Activated naive CD4-positive, alpha-beta T cell treated with anti-CD3 and anti-CD28 coated beads, Interleukin-2, amount 10 ng/mL, durations not matched to agents 7 days and 5 days (primary cell): ENCODE results near the gene NFE2L2.
"Not testable (repeated sequence)": the region's sequence is repeated elsewhere in the genome, so short reads cannot be mapped to it uniquely, and the experiment has no call there.

Experiments used
- CTCF ChIA-PET: fragments of 350-600 bp; sonication (Branson Sonifier 250); formaldehyde crosslinking; loops from one replicate; lab custom pipeline; 2021; ENCODE audit warnings: antibody characterized with exemption; lab: Charles Lee
- DNase-seq: peaks from one replicate; pipeline ENCODE4 v3.0.0-alpha.2; 2020
- H3K27ac Mint-ChIP-seq: one replicate; pipeline ENCODE4 v1.8.0; 2021; ENCODE audit warnings: mild to moderate bottlenecking, moderate library complexity, mixed read lengths
- H3K27me3 Mint-ChIP-seq: one replicate; pipeline ENCODE4 v1.8.0; 2021; ENCODE audit warnings: mild to moderate bottlenecking, mixed read lengths
- H3K36me3 Mint-ChIP-seq: one replicate; pipeline ENCODE4 v1.8.0; 2021; ENCODE audit warnings: mixed read lengths
- H3K4me1 Mint-ChIP-seq: one replicate; pipeline ENCODE4 v1.8.0; 2021; ENCODE audit warnings: mixed read lengths
- H3K4me3 Mint-ChIP-seq: one replicate; pipeline ENCODE4 v1.8.0; 2021; ENCODE audit warnings: mild to moderate bottlenecking, moderate library complexity, mixed read lengths
- H3K9me3 Mint-ChIP-seq: one replicate; pipeline ENCODE4 v1.8.0; 2021; ENCODE audit warnings: mixed read lengths

The NFE2L2 gene

DNA sequence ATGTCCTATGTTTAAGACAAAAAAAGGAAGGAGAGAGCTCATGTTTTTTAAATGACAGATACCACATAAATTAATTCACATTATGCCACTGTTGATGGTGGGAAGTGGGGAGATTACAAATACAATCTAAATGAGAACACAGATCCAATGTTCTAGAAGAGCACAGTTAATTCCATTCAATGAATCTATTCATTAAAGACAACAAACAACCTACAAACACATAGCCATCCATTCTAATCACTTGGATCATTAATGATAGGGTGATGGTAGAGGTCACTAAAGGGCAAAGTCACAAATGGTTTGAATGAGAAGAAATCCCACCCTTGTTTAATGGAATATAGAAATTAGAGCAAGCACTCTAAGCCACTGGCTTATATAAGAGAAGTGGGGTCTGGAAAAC lies 30.3 kb downstream of the NFE2L2 start:
- no peaks in the 10 kb centered on the region for H3K9me3 Mint-ChIP-seq
- H3K27ac Mint-ChIP-seq: no peak overlapping the region
- H3K4me1 Mint-ChIP-seq: peaks cover 22% of the 10 kb centered on the region
- no peak overlapping the region for H3K4me3 Mint-ChIP-seq
- H3K27me3 Mint-ChIP-seq: no peaks in the 10 kb centered on the region
- peaks cover 67% of the 10 kb centered on the region for H3K36me3 Mint-ChIP-seq
- CTCF ChIA-PET: interaction anchor here (1.2 kb wide), 1 partner anchor 72 kb away, joined by 3 read pairs; no protein-coding TSS in a partner anchor
- DNase-seq: no peak

DNA sequence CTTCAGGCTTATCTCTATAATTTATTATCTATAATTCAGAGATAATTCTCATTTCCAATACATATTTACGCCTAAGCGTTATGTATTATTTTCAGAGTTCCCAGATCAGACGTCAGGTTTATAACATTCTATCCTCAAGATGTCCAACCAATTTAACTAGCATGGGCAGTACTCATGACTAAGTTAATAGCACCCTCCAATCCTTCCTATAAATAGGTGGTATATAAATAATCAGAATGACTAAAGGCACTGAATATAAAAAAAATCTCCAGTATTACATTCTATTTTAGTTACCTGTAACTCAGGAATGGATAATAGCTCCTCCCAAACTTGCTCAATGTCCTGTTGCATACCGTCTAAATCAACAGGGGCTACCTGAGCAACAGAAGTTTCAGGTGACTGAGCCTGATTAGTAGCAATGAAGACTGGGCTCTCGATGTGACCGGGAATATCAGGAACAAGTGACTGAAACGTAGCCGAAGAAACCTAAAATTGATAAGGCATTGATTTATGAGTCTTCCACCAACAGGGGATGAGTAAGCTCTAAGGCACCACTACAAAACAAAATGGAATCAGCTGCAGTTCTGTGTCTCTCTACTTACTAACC lies 32.3 kb downstream of the NFE2L2 start:
- H3K27ac Mint-ChIP-seq: no peak overlapping the region
- no peaks in the 10 kb centered on the region for H3K9me3 Mint-ChIP-seq
- H3K4me1 Mint-ChIP-seq: peaks cover 10% of the 10 kb centered on the region
- CTCF ChIA-PET: interaction anchor here (1.0 to 1.2 kb wide), 4 partner anchors 31 to 98 kb away, joined by 3 to 6 read pairs (median 4); no protein-coding TSS in a partner anchor
- DNase-seq: no peak
- peaks cover 73% of the 10 kb centered on the region for H3K36me3 Mint-ChIP-seq
- H3K4me3 Mint-ChIP-seq: no peak overlapping the region
- no peaks in the 10 kb centered on the region for H3K27me3 Mint-ChIP-seq

DNA sequence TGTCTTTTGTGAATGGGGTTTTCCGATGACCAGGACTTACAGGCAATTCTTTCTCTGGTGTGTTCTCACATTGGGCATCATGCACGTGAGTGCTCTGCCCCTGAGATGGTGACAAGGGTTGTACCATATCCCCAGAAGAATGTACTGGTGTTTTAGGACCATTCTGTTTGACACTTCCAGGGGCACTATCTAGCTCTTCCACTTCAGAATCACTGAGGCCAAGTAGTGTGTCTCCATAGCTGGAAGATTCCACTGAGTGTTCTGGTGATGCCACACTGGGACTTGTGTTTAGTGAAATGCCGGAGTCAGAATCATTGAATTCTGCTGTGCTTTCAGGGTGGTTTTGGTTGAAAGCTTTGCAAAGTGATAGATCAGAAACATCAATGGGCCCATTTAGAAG lies 33.3 kb downstream of the NFE2L2 start:
- H3K4me1 Mint-ChIP-seq: peaks cover 11% of the 10 kb centered on the region
- H3K9me3 Mint-ChIP-seq: no peaks in the 10 kb centered on the region
- H3K27ac Mint-ChIP-seq: peak overlapping the region; percentile 40
- H3K27me3 Mint-ChIP-seq: no peaks in the 10 kb centered on the region
- no peak overlapping the region for H3K4me3 Mint-ChIP-seq
- CTCF ChIA-PET: interaction anchor here (0.6 to 1.8 kb wide), 4 partner anchors 31 to 103 kb away, joined by 3 to 6 read pairs (median 4); no protein-coding TSS in a partner anchor
- DNase-seq: no peak
- peaks cover 75% of the 10 kb centered on the region for H3K36me3 Mint-ChIP-seq

DNA sequence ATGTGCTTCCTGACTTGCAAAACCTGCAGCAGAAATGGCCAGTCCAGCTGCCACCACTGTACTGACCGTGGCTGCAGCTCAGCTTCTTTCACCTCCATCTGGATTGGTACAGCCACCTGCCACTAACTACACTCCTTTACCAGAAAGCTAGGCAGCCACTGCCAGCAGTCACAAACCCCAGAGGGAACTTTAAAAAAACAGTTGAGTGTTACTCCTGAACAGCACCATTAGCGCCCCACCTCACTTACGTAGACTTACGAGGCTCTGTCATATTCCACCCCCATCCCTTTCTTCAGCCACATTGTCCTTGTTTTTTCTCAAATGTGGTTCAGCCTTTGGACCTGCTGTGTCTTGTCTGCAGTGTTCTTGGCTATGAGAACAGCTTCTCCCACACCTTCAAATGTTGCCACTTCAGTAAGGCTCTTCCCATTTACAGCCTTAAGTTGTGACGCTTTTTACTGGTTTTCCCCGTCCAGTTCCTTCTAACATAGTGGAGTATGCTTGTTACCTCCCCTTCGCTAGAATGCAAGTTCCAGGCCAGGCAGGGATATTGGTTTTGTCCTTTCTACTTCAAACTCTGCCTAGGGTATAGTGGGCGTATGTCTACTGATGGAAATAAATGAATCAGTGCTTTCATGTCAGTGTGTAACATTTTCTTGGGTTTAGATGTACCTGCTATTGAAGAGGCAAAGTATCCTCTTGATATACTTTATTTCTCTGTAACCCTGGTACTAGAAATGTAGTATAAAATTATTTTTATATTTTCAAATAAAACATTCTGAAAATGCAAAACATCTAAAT lies 34.9 kb downstream of the NFE2L2 start:
- H3K27ac Mint-ChIP-seq: no peak overlapping the region
- H3K9me3 Mint-ChIP-seq: no peaks in the 10 kb centered on the region
- peaks cover 67% of the 10 kb centered on the region for H3K36me3 Mint-ChIP-seq
- peaks cover 7% of the 10 kb centered on the region for H3K4me1 Mint-ChIP-seq
- H3K27me3 Mint-ChIP-seq: no peaks in the 10 kb centered on the region
- no peak overlapping the region for H3K4me3 Mint-ChIP-seq
- CTCF ChIA-PET: interaction anchor here (1.8 kb wide), 1 partner anchor 104 kb away, joined by 4 read pairs; no protein-coding TSS in a partner anchor
- no peak for DNase-seq

DNA sequence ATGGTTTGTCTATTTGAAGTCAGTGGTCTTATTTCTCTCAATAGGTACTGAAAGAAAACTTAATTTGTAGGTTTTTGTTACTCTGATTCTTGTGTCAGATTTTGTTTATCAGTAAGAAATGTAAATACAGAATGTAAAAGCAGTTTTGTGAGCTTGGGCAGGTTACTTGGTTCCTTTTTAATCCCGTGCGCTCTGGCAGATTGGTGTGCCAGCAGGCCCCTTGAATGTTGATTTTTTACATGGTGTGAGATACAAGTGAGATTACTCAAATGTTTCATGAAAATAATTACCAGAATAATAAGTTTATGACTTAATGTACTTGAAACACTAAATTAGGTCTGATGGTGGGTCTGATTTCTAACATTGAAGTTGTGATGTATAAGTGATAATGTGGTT lies 38.6 kb downstream of the NFE2L2 start:
- H3K27me3 Mint-ChIP-seq: no peaks in the 10 kb centered on the region
- DNase-seq: no peak
- H3K36me3 Mint-ChIP-seq: peaks cover 62% of the 10 kb centered on the region
- H3K9me3 Mint-ChIP-seq: no peaks in the 10 kb centered on the region
- H3K4me1 Mint-ChIP-seq: peaks cover 17% of the 10 kb centered on the region
- peak overlapping the region; percentile 40 for H3K27ac Mint-ChIP-seq
- H3K4me3 Mint-ChIP-seq: no peak overlapping the region
- CTCF ChIA-PET: no interaction called here

DNA sequence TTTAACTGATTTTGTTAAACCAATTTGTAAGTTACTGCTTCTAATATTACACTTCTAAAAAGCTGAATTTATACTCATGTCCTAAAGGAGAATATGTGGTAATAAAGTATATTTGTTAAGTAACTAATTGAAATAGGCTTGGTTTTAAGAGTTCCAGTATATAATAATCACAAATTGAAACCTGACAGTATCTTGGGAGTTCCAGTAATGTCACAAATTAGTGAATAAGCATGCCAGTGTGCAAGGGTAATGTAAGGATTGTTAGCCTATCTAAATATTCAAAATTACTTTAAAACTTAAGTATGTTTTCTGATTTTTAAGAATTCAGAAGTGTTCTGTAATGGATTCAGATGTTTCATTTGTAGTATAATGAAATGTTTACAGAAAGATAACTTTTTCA lies 41.1 kb downstream of the NFE2L2 start:
- H3K4me3 Mint-ChIP-seq, CTCF ChIA-PET, H3K9me3 Mint-ChIP-seq, H3K27me3 Mint-ChIP-seq, DNase-seq, H3K27ac Mint-ChIP-seq: not testable (repeated sequence)
- Mint-ChIP-seq H3K4me1 (peaks cover 30% of the 10 kb centered on the region), H3K36me3 (peaks cover 61% of the 10 kb centered on the region)

DNA sequence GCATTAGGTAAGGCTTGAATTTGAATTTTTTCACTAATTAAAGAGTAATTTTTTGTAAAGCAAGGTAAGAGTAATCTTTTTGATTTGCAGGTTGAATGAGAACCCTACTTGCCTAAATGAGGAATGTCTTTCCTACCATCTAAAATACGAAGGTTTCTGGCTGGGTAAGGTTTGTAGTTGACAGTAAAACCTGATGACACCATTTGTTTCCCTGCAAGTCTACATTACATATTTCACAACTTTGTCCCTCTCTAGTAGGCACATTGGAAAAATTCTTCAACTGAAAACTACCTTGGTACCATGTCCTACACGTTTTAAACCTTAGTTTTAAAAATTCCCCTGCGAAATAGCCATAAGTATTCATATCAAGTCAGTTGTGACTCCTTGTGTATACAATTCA lies 42.6 kb downstream of the NFE2L2 start:
- CTCF ChIA-PET: interaction anchor here (1.0 to 1.6 kb wide), 2 partner anchors 57 to 61 kb away, joined by 3 to 4 read pairs; no protein-coding TSS in a partner anchor
- peak overlapping the region; percentile 56 for H3K27ac Mint-ChIP-seq
- peaks cover 62% of the 10 kb centered on the region for H3K36me3 Mint-ChIP-seq
- H3K9me3 Mint-ChIP-seq: no peaks in the 10 kb centered on the region
- no peak overlapping the region for H3K4me3 Mint-ChIP-seq
- peaks cover 36% of the 10 kb centered on the region for H3K4me1 Mint-ChIP-seq
- H3K27me3 Mint-ChIP-seq: no peaks in the 10 kb centered on the region
- DNase-seq: no peak

DNA sequence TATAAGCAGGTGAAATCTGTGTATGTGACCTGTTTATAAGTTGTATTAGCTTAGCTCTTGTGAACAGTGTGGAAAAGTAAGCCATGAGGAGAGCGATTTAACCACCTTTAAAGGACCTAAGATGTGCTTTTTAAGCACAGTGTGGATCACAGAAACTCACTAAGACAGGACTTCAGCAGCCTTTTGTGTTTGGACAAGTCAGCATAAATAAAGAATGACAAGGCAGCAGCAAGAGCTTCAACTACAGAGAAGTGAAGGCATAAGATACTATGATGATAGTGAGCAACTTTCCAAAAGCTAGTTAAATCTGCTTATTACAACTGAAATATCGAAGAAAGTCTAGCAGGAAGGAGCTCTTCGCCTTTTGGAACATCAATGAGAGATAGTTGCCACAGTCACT lies 43.0 kb downstream of the NFE2L2 start:
- Mint-ChIP-seq H3K4me3 (no peak overlapping the region), H3K27me3 (no peaks in the 10 kb centered on the region), H3K36me3 (peaks cover 64% of the 10 kb centered on the region)

DNA sequence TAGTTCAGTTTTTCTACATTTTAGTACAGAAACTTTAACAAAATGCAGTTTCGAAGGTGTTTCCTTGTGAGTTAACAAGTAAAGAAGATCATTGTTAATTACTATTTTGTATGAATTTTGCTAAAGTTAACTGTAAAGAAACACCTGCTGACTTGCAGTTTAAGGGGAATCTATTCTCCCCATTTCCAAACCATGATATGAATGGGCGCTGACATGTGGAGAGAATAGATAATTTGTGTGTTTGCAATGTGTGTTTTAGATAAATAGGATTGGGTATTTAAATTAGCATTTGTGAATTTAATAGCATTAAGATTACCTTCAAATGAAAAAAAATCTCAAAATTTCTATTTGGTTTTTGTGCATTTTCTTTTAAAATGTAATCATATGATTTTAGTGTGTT lies 44.7 kb downstream of the NFE2L2 start:
- CTCF ChIA-PET, H3K9me3 Mint-ChIP-seq, H3K27ac Mint-ChIP-seq, H3K4me3 Mint-ChIP-seq, H3K27me3 Mint-ChIP-seq, DNase-seq: not testable (repeated sequence)
- Mint-ChIP-seq H3K36me3 (peaks cover 73% of the 10 kb centered on the region), H3K4me1 (peaks cover 57% of the 10 kb centered on the region)

More for the DNA sequence above, 43.0 kb downstream of the NFE2L2 start:
- Mint-ChIP-seq H3K27ac (peak overlapping the region; percentile 56), H3K4me1 (peaks cover 39% of the 10 kb centered on the region), H3K9me3 (no peaks in the 10 kb centered on the region)
- CTCF ChIA-PET: interaction anchor here (1.6 kb wide), 1 partner anchor 57 kb away, joined by 4 read pairs; no protein-coding TSS in a partner anchor
- no peak for DNase-seq

DNA sequence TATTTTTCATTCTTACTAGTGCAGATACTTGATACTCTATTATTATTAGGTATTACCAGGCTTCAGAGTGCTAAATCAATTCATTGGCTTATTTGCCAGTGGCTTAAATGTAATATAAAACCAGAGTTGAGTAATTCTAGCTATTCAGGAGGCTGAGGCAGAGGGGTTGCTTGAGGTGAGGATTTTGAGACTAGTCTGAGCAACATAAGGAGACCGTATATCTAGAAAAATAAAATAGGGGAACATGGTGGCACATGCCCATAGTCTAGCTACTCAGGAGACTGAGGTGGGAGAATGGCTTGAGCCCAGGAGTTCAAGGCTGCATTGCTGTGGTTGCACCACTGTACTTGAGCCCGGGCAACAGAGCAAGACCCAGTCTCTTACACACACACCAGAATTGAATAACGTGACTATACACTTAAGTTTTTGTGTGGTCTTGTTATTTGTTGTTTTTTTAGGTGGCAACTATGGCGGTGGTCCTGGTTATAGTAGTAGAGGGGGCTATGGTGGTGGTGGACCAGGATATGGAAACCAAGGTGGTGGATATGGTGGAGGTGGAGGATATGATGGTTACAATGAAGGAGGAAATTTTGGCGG lies 47.2 kb downstream of the NFE2L2 start:
- CTCF ChIA-PET: no interaction called here
- H3K36me3 Mint-ChIP-seq: peaks cover 74% of the 10 kb centered on the region
- no peak overlapping the region for H3K27ac Mint-ChIP-seq
- H3K4me1 Mint-ChIP-seq: peaks cover 64% of the 10 kb centered on the region
- no peaks in the 10 kb centered on the region for H3K9me3 Mint-ChIP-seq
- H3K27me3 Mint-ChIP-seq: peaks cover 3% of the 10 kb centered on the region
- no peak overlapping the region for H3K4me3 Mint-ChIP-seq
- no peak for DNase-seq

DNA sequence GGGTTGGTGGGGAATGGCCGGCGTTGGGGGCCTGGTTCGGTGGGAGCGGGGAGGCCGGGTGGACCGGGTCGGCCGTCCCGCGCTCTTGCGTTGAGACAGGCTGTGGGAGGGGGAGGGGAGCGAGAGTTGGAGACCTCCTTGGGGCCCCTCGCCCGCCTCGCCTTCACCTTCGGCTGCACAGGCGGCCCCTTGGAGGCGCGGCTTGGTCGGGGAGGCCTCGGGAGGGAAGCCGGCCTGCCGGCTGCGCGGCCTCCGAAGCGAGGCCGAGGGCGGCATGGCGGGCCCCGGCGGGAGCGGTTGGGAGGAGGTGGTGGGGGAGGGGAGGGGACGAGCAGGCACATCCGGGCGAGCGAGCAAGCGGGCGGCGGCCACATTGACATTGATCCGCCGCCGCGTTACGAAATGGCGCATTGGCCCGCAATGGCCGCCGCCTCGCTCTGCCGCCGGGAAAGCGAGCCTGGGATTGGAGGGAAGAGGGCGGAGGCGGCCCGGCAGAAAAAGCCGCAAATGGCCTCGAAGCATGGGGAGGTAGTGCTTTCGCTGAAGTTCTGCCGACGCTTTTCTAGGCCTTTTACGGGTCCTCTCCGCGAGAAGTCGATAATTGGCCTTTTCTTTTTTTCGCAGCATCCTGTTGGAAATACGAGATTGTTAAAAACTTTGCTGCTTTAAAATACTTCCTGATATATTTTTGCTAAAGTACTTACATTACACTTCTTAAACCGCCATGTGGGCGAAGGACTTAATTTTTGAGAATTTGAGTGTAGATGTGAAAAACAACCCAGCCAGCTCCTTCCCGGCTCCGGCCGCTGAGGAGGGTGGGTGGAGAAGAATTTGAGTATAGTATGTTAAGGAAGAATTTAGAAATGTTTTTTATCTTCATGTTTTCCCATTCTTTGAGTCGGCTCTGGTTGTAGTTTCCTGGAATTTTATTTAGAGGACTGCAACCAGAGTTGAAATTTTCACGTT lies 51.4 kb downstream of the NFE2L2 start:
- Mint-ChIP-seq H3K27me3 (peaks cover 5% of the 10 kb centered on the region), H3K4me1 (peaks cover 54% of the 10 kb centered on the region), H3K27ac (peak overlapping the region; percentile 99), H3K36me3 (peaks cover 44% of the 10 kb centered on the region), H3K4me3 (peak overlapping the region; percentile 89), H3K9me3 (no peaks in the 10 kb centered on the region)
- CTCF ChIA-PET: interaction anchor here (0.8 to 1.5 kb wide), 3 partner anchors 50 to 52 kb away, joined by 3 to 6 read pairs (median 3); partner anchors contain the start of gene NFE2L2
- DNase-seq: peak; percentile 94

DNA sequence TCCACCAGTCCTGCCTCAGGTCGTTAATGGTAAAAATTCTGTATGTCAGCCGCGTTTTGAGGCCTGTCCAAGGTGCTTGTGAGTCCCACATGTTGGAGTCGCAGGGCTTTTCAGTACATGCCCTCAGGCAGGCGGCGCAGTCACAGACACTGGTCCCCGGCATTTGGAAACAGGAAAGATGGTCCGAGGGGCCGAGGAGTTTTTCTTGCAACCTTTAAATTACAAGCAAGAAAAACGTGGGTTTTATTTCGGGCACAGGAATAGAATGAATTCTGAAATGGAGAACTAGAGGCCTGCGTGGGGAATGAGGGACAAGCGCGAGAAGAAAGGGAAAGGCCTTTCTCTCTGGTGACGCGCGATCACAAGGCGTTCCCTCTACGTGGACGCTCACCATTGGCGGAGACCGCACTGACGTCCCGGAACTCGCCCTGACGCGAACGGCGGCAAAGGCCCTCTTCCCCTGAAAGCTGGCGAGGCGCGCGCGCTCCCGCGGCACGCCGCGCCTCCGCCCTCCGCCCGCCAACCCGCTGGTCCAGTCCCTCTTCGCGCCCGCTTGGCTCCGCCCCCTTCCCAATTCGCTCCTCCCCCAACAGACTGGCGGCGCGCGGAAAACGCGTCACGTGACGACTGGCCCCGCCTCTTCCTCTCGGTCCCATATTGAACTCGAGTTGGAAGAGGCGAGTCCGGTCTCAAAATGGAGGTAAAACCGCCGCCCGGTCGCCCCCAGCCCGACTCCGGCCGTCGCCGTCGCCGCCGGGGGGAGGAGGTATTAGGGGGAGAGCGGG lies 52.2 kb downstream of the NFE2L2 start, which contains the start of gene HNRNPA3:
Gene HNRNPA3, plus strand, starts transcription at position 689 of the 785 bp plus-strand sequence. Its CDS starts 6 bp downstream, at position 695.
- Mint-ChIP-seq H3K4me3 (peak within 1 kb of the TSS; percentile 89), H3K36me3 (peaks cover 40% of the 10 kb centered on the region), H3K4me1 (peaks cover 48% of the 10 kb centered on the region), H3K9me3 (no peaks in the 10 kb centered on the region), H3K27me3 (peaks cover 5% of the 10 kb centered on the region), H3K27ac (peak within 1 kb of the TSS; percentile 99)
- peak; percentile 99 for DNase-seq
- CTCF ChIA-PET: interaction anchor here (0.7 to 1.5 kb wide), 9 partner anchors 15 to 122 kb away, joined by 3 to 6 read pairs (median 4); partner anchors contain the start of gene NFE2L2
